K562 (cell line): ENCODE results near the gene RPTOR. TPM values are rescaled to one million over a fixed set of nuclear protein-coding genes. Genes with fewer than 3 reads are reported as not detected.
A peak's percentile ranks its signal among the peaks of the same experiment; 100 is the strongest.

Experiments
- ATAC-seq: fragments of 200-7000 bp; cut with Tn5 transposase; 3 replicates; pipeline ENCODE4 v1.9.1; 2020; ENCODE audit warnings: moderate library complexity
- BruUV-seq: library from RNA; stranded (reverse); fragments of 400-500 nt; replicated peaks from 2 replicates; lab custom pipeline; 2021; lab: Mats Ljungman, UMichigan
- CTCF ChIA-PET: fragments of 300-600 bp; formaldehyde crosslinking; extraction: SDS; loops from one replicate; lab custom pipeline; 2021; ENCODE audit warnings: low intra/inter-chr PET ratio; lab: Yijun Ruan, JAX
- POLR2A ChIA-PET: fragments of 300-600, 350-650 bp; sonication (Branson Sonifier 250); formaldehyde crosslinking; extraction: SDS; loops from one replicate; lab custom pipeline; 2021; ENCODE audit warnings: antibody characterized with exemption, inconsistent platforms; lab: Yijun Ruan, JAX
- DNase-seq, 4 experiments: peaks; one replicate each; pipeline versions ENCODE4 v3.0.0 to v3.0.0-alpha.2; 2011 to 2018; ENCODE audit warnings: low spot score in 3 of 4, mixed read lengths in 3 of 4; ENCODE audit errors: extremely low read depth in 1 of 4
- FAIRE-seq: peaks from 2 replicates; lab custom pipeline; 2011; peaks lifted over from hg19 to GRCh38; lab: Jason Lieb, UNC
- H2AFZ ChIP-seq: 2 replicates; pipeline ENCODE4 v1.6.0; 2011; ENCODE audit warnings: low read depth, low read length, control low read depth, inconsistent platforms
- H3K27ac ChIP-seq: fragments of 200-600 bp; 3 replicates; pipeline ENCODE4 v1.8.0; 2011; ENCODE audit warnings: low read depth, mild to moderate bottlenecking, control low read depth, inconsistent platforms, low read length, moderate library complexity, mixed read lengths; ENCODE audit errors: extremely low read depth
- H3K27me3 ChIP-seq, 2 experiments: fragments of 300-600 bp in 1 of 2; 2 replicates in 1 of 2; 3 replicates in 1 of 2; pipeline versions ENCODE4 v1.6.0 to v1.8.0; 2011; ENCODE audit warnings: inconsistent platforms in 2 of 2, low read length in 2 of 2, mild to moderate bottlenecking in 1 of 2, mixed read lengths in 1 of 2, moderate library complexity in 1 of 2; ENCODE audit not compliant: control insufficient read depth in 2 of 2, insufficient read depth in 2 of 2
- H3K36me3 ChIP-seq: fragments of 300-600 bp; 3 replicates; pipeline ENCODE4 v1.8.0; 2011; ENCODE audit warnings: mild to moderate bottlenecking, low read length, inconsistent platforms; ENCODE audit not compliant: control insufficient read depth, insufficient read depth
- H3K4me1 ChIP-seq, 2 experiments: fragments of 200-600 bp in 1 of 2; replicated peaks in 1 of 2; 2 replicates in 1 of 2; 3 replicates in 1 of 2; pipeline versions ENCODE4 v1.5.1 to v1.8.0; 2011; ENCODE audit warnings: inconsistent platforms in 2 of 2, low read length in 2 of 2, mild to moderate bottlenecking in 1 of 2, mixed read lengths in 1 of 2, moderate library complexity in 1 of 2; ENCODE audit not compliant: control insufficient read depth in 2 of 2, insufficient read depth in 2 of 2
- H3K4me2 ChIP-seq: 2 replicates; pipeline ENCODE4 v1.6.1; 2011; ENCODE audit warnings: low read length, control low read depth, inconsistent platforms, mixed read lengths; ENCODE audit not compliant: insufficient read depth
- H3K4me3 ChIP-seq: fragments of 200-600 bp; sonication (generic), shearing (Covaris generic); 2 replicates; pipeline ENCODE4 v1.5.1; 2016; ENCODE audit warnings: control low read depth, inconsistent platforms
- H3K79me2 ChIP-seq: fragments of 200-600 bp; 3 replicates; pipeline ENCODE4 v1.8.0; 2011; ENCODE audit warnings: low read length, inconsistent platforms; ENCODE audit not compliant: control insufficient read depth, insufficient read depth
- H3K9ac ChIP-seq, 2 experiments: 2 replicates each; pipeline versions ENCODE4 v1.6.0 to v1.6.1; 2011; ENCODE audit warnings: low read depth in 2 of 2, low read length in 2 of 2, control low read depth in 1 of 2, inconsistent platforms in 1 of 2, mild to moderate bottlenecking in 1 of 2, mixed read lengths in 1 of 2; ENCODE audit not compliant: insufficient read depth in 1 of 2
- H3K9me1 ChIP-seq: one replicate; pipeline ENCODE4 v1.6.0; 2011; ENCODE audit warnings: inconsistent platforms, mild to moderate bottlenecking, low read length, moderate library complexity; ENCODE audit not compliant: control insufficient read depth, insufficient read depth
- H3K9me3 ChIP-seq: replicated peaks from 2 replicates; pipeline ENCODE4 v1.5.1; 2011; ENCODE audit warnings: low read depth, low read length, inconsistent platforms; ENCODE audit not compliant: control insufficient read depth, insufficient read depth
- H4K20me1 ChIP-seq: replicated peaks from 2 replicates; pipeline ENCODE4 v1.6.1; 2011; ENCODE audit warnings: low read length, inconsistent platforms, mixed read lengths; ENCODE audit not compliant: control insufficient read depth, insufficient read depth
- LCOR ChIP-seq: sonication (generic); formaldehyde crosslinking; IDR thresholded peaks from 2 replicates; pipeline ENCODE4 v1.8.0; 2022; ENCODE audit warnings: mild to moderate bottlenecking, missing genetic modification reagents
- NFIC ChIP-seq: fragments of 450-650 bp; IDR thresholded peaks from 2 replicates; pipeline ENCODE4 v1.6.1; 2017; ENCODE audit warnings: mild to moderate bottlenecking, inconsistent platforms
- POLR2AphosphoS5 ChIP-seq: IDR thresholded peaks from 2 replicates; pipeline ENCODE4 v1.6.1; 2011; ENCODE audit warnings: mild to moderate bottlenecking, low read depth, low read length, moderate library complexity; ENCODE audit not compliant: control insufficient read depth, insufficient read depth
- ZNF695 ChIP-seq: fragments of 450-650 bp; formaldehyde crosslinking; IDR thresholded peaks from 2 replicates; pipeline ENCODE4 v1.4.0; 2020; ENCODE audit warnings: mild to moderate bottlenecking, moderate library complexity
- WGBS: fragments of 100-300 bp; shearing (Covaris generic); methylation state at CpG from one replicate; pipeline ENCODE4 v1.1.6; 2016; ENCODE audit warnings: low coverage, mixed read lengths; ENCODE audit not compliant: insufficient coverage; ENCODE audit errors: missing lambda C conversion rate; 5-methylcytosine and 5-hydroxymethylcytosine counted together
- in situ Hi-C: fragments of 300-500 bp; cut with MboI; formaldehyde crosslinking; loops from 4 replicates; pipeline ENCODE4 v1.15.0; 2018; ENCODE audit warnings: inconsistent platforms, mixed read lengths
- intact Hi-C: fragments of 100-400 bp; cut with micrococcal nuclease; formaldehyde crosslinking; loops from 2 replicates; pipeline ENCODE4 v1.14.2; 2022
- polyA plus RNA-seq, 8 experiments: library from polyadenylated mRNA; depleted of rRNA in 4 of 8; stranded (reverse) in 5 of 8; unstranded in 3 of 8; fragments of >200 nt; fragmentation: Nextera tagmentation in 2 of 8; fragmentation: Illumina TruSeq in 1 of 8; extraction: Ambion mirVana in 2 of 8; extraction: Trizol in 1 of 8; gene quantifications; 2 replicates each; pipeline versions ENCODE4 v1.2.1 to v1.2.3, GENCODE V29; 2011 to 2014; ENCODE audit warnings: inconsistent platforms in 1 of 8, missing spikeins in 1 of 8
- total RNA-seq, 7 experiments: library from RNA; depleted of rRNA in 6 of 7; stranded (reverse); fragments of >200 nt in 6 of 7; fragmentation: Illumina TruSeq in 2 of 7; extraction: Trizol in 2 of 7; gene quantifications; 2 replicates each; pipeline versions ENCODE4 v1.2.1 to v1.2.3, GENCODE V29; 2011 to 2021; ENCODE audit warnings: low replicate concordance in 1 of 7
- TF ChIP-seq, protein P1 (sequence below): sonication (generic); IDR thresholded peaks from 2 replicates; pipeline ENCODE4 v1.6.1; 2016
- TF ChIP-seq, protein P2 (sequence below): fragments of 200-800 bp; sonication (Bioruptor generic); IDR thresholded peaks from 2 replicates; pipeline ENCODE4 v1.6.1; 2017; ENCODE audit warnings: missing genetic modification characterization, missing compliant biosample characterization

RPTOR gene
- total and polyA plus RNA-seq, 9 of the 15 experiments (the other 6 are each of a cell fraction or from before 2014, with no cell fraction given), result 0.24 to 54.1 (median 10.2) TPM

DNA sequence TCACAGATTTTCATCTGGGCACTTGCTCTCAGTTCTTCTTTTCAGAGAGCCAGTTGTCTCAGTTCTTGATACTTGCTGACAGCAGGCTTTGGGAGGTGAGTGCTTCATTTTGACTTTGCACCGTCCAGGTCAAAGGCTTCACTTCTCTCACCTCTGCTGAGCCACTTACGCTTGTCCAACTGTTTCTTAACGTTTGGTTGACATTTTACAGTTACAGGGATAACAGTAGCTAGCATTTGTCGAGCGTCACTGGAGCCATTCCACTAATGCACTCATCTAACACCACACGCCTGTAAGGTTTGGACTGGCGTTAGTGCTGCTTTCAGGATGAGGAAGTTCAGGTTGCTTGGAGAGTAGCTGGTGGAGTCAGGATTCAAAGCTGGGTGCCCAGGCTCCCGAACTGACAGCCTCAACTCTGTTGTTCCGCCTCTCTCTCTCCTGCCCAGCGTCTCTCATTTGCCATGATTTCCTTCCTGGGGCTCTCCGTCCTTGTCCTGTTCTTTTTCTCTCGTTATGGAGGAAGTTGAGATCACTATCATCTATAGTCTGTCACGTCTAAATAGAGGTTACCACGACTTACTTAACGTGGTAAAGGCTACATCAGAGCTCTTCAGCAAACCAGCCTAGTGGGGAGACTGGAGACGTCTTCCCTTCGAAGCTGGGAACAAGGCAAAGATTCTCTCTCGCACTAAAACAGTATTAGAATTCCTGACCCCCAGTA is 220.8 kb downstream of the RPTOR start:
- CTCF ChIA-PET, result no interaction called here
- Histone ChIP-seq H2AFZ (no peak overlapping the region), H3K36me3 (0 out of 3 replicates have a peak, but pooled peaks cover 2% of the 10 kb centered on the region), H3K9me1 (no peaks in the 10 kb centered on the region), H3K4me3 (no peak overlapping the region), H3K4me1 (0 out of 5 replicates have a peak, but pooled peaks cover 0 to 3% of the 10 kb centered on the region in 2 experiments), H3K27me3 (no peaks in the 10 kb centered on the region), H4K20me1 (no peaks in the 10 kb centered on the region), H3K9ac (no peak overlapping the region), H3K27ac (no peak overlapping the region), H3K9me3 (no peaks in the 10 kb centered on the region), H3K79me2 (no peaks in the 10 kb centered on the region), H3K4me2 (no peak overlapping the region)
- POLR2A ChIA-PET, result interaction anchor here (0.6 to 0.7 kb wide), 2 partner anchors 44 to 285 kb away, joined by 3 read pairs; no protein-coding TSS in a partner anchor
- intact Hi-C loops (no loop called here), in situ Hi-C loops (no loop called here)
- BruUV-seq, result no TSS peak
- FAIRE-seq (no peak), ATAC-seq (no peak), DNase-seq (no peak)
- WGBS, result 73% methylated on average over 18 of the region's 18 CpGs
- TF ChIP-seq, protein P1, sequence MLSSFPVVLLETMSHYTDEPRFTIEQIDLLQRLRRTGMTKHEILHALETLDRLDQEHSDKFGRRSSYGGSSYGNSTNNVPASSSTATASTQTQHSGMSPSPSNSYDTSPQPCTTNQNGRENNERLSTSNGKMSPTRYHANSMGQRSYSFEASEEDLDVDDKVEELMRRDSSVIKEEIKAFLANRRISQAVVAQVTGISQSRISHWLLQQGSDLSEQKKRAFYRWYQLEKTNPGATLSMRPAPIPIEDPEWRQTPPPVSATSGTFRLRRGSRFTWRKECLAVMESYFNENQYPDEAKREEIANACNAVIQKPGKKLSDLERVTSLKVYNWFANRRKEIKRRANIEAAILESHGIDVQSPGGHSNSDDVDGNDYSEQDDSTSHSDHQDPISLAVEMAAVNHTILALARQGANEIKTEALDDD, result peak; percentile 62; the same call in 1 of the 2 replicates
- TF ChIP-seq ZNF695 (CRISPR knock-in tag), result no peak
- TF ChIP-seq, all 486 proteins: peak for 1

DNA sequence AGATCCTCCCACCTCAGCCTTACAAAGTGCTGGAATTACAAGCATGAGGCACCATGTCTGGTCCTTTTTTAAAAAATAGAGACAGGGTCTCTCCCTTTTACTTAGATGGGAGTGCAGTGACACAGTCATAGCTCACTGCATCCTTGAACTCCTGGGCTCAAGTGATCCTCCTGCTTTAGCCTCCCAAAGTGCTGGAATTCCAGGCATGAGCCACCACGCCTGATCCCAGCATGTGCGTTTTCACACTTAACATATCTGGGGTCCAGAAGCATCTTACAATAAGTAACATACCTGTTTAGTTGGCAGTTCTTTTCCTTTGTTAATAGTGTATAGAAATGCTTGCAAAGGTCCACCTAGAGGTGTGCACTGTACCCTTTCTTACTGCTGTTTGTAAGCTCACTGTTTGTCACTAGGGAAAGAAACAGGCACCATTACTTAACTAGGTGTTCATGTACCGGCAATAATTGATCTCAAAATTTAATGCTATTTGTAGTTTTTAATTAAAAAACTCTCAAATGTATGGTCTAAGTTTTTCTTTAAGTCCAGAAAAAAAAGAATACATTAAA is 221.7 kb downstream of the RPTOR start:
- in situ Hi-C loops, result no loop called here

More for the DNA sequence above, 221.7 kb downstream of the RPTOR start:
- no peaks in the 10 kb centered on the region for H4K20me1 ChIP-seq
- no peak overlapping the region for H3K4me3 ChIP-seq
- ATAC-seq (no peak), FAIRE-seq (no peak), DNase-seq (no peak)
- 0 out of 5 replicates have a peak, but pooled peaks cover 0 to 3% of the 10 kb centered on the region in 2 experiments for H3K4me1 ChIP-seq
- no TSS peak for BruUV-seq
- 0 out of 3 replicates have a peak, but pooled peaks cover 2% of the 10 kb centered on the region for H3K36me3 ChIP-seq
- ChIA-PET CTCF (no interaction called here), POLR2A (no interaction called here)
- WGBS, result 94% methylated on average over 3 of the region's 3 CpGs
- no peak for TF ChIP-seq POLR2AphosphoS5
- TF ChIP-seq, protein P2, sequence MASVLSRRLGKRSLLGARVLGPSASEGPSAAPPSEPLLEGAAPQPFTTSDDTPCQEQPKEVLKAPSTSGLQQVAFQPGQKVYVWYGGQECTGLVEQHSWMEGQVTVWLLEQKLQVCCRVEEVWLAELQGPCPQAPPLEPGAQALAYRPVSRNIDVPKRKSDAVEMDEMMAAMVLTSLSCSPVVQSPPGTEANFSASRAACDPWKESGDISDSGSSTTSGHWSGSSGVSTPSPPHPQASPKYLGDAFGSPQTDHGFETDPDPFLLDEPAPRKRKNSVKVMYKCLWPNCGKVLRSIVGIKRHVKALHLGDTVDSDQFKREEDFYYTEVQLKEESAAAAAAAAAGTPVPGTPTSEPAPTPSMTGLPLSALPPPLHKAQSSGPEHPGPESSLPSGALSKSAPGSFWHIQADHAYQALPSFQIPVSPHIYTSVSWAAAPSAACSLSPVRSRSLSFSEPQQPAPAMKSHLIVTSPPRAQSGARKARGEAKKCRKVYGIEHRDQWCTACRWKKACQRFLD (CRISPR knock-in tag), result no peak
- no peak for TF ChIP-seq LCOR (CRISPR knock-in tag)
- TF ChIP-seq NFIC, result no peak
- intact Hi-C loops, result no loop called here
- H3K27ac ChIP-seq, result no peak overlapping the region
- H3K79me2 ChIP-seq, result no peaks in the 10 kb centered on the region
- no peaks in the 10 kb centered on the region for H3K9me1 ChIP-seq
- H3K27me3 ChIP-seq, result no peaks in the 10 kb centered on the region
- H3K9me3 ChIP-seq, result no peaks in the 10 kb centered on the region
- no peak overlapping the region for H3K9ac ChIP-seq
- H3K4me2 ChIP-seq, result no peak overlapping the region
- H2AFZ ChIP-seq, result no peak overlapping the region
